Sigmoid colon (tissue), 4 donors: Measurements from ENCODE around the gene MZT2A.
"Not testable (repeated sequence)": the region's sequence is repeated elsewhere in the genome, so short reads cannot be mapped to it uniquely, and the experiment has no call there.

Experiments used
- CTCF ChIP-seq, 4 experiments: fragments of 450-650 bp in 3 of 4; fragments of 200-600 bp in 1 of 4; IDR thresholded peaks; one replicate each; pipeline ENCODE4 v1.5.1; 2016 to 2019; ENCODE audit warnings: antibody characterized with exemption in 4 of 4, mild to moderate bottlenecking in 3 of 4, moderate library complexity in 2 of 4
- EP300 ChIP-seq, 4 donors: sonication (generic); formaldehyde crosslinking; IDR thresholded peaks; one replicate each; pipeline ENCODE4 v1.6.1; 2017; ENCODE audit warnings: antibody characterized with exemption in 4 of 4
- POLR2A ChIP-seq, 2 donors: fragments of 450-650 bp; IDR thresholded peaks; one replicate each; pipeline ENCODE4 v1.6.1; 2016; ENCODE audit warnings: antibody characterized with exemption in 2 of 2, mild to moderate bottlenecking in 2 of 2, moderate library complexity in 2 of 2
- POLR2AphosphoS5 ChIP-seq, 4 donors: sonication (generic); formaldehyde crosslinking; IDR thresholded peaks; one replicate each; pipeline ENCODE4 v1.6.1; 2017; ENCODE audit warnings: antibody characterized with exemption in 4 of 4

- not testable (repeated sequence) for TF ChIP-seq CTCF, POLR2AphosphoS5, POLR2A, EP300 (IDR thresholded peaks at IDR 0.05)
Observed at GRCh38 chr2:131440742-131441468, 51.3 kb downstream of the MZT2A start.
